Gastroesophageal sphincter (tissue), 4 donors: Measurements from ENCODE around the gene TMEM235. TPM values are rescaled to one million over a fixed set of nuclear protein-coding genes. Genes with fewer than 3 reads are reported as not detected.

Source experiments
- ATAC-seq: fragments of 150-250 bp; one replicate; pipeline ENCODE4 v1.9.1; 2016; ENCODE audit warnings: mild to moderate bottlenecking, moderate library complexity
- H3K27ac ChIP-seq, 4 donors: fragments of 200-600 bp; sonication (generic) in 3 of 4; 1 replicate in 3 of 4; 2 replicates in 1 of 4; pipeline ENCODE4 v1.5.1; 2016 to 2019
- H3K27me3 ChIP-seq: fragments of 200-600 bp; sonication (generic); one replicate; pipeline ENCODE4 v1.5.1; 2019
- H3K36me3 ChIP-seq, 2 donors: fragments of 200-600 bp; sonication (generic); one replicate each; pipeline ENCODE4 v1.5.1; 2019; ENCODE audit warnings: control low read depth in 1 of 2
- H3K4me1 ChIP-seq, 3 donors: fragments of 200-600 bp; sonication (generic); 1 replicate in 2 of 3; 2 replicates in 1 of 3; pipeline ENCODE4 v1.5.1; 2016 to 2019; ENCODE audit warnings: control low read depth in 2 of 3
- H3K4me3 ChIP-seq, 2 donors: fragments of 200-600 bp; sonication (generic); one replicate each; pipeline ENCODE4 v1.5.1; 2019; ENCODE audit warnings: mild to moderate bottlenecking in 1 of 2, moderate library complexity in 1 of 2
- H3K9me3 ChIP-seq, 3 donors: fragments of 200-600 bp; sonication (generic); one replicate each; pipeline ENCODE4 v1.5.1; 2017 to 2019; ENCODE audit warnings: control low read depth in 2 of 3
- CTCF ChIP-seq, 4 experiments: fragments of 200-600 bp in 2 of 4; fragments of 450-650 bp in 2 of 4; sonication (generic) in 1 of 4; IDR thresholded peaks; one replicate each; pipeline ENCODE4 v1.5.1; 2017 to 2019; ENCODE audit warnings: antibody characterized with exemption in 4 of 4, mild to moderate bottlenecking in 2 of 4, moderate library complexity in 2 of 4
- EP300 ChIP-seq: sonication (generic); formaldehyde crosslinking; IDR thresholded peaks from one replicate; pipeline ENCODE4 v1.6.1; 2017; ENCODE audit warnings: antibody characterized with exemption, mild to moderate bottlenecking
- POLR2A ChIP-seq, 2 donors: fragments of 450-650 bp; IDR thresholded peaks; one replicate each; pipeline ENCODE4 v1.6.1; 2017; ENCODE audit warnings: antibody characterized with exemption in 2 of 2, mild to moderate bottlenecking in 2 of 2, moderate library complexity in 1 of 2
- POLR2AphosphoS5 ChIP-seq: sonication (generic); formaldehyde crosslinking; IDR thresholded peaks from one replicate; pipeline ENCODE4 v1.6.1; 2017; ENCODE audit warnings: antibody characterized with exemption
- WGBS, 2 donors: methylation state at CpG; one replicate each; pipeline ENCODE4 v1.1.5; 2018; ENCODE audit warnings: low coverage in 1 of 2; 5-methylcytosine and 5-hydroxymethylcytosine counted together
- total RNA-seq, 4 donors: library from RNA; depleted of rRNA; stranded (reverse); fragments of >200 nt; gene quantifications; one replicate each; pipeline ENCODE4 v1.1.0, GENCODE V29; 2016

TMEM235 gene
- total RNA-seq, 4 donors from 2014 or later: not detected

DNA sequence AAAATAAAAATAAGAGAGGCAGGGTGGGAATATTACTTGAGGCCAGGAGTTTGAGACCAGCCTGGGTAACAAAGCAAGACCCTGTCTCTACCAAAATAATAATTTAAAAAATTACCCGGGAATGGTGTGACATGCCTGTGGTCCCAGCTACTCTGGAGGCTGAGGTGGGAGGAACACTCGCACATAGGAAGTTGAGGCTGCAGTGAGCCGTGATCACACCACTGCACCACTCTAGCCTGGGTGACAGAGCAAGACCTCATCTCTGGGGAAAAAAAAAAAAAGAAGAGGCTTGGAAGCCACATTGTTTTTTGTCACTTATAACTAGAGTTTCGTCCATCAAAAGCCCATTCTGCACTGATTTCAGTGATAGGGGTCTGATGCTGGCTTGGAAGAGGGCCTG is 3.3 kb upstream of the TMEM235 start:
- H3K4me3 ChIP-seq: no peak overlapping the region
- H3K9me3 ChIP-seq: no peaks in the 10 kb centered on the region
- H3K27ac ChIP-seq: no peak overlapping the region
- TF ChIP-seq POLR2AphosphoS5 (no peak), POLR2A (IDR thresholded peaks at IDR 0.05) (no peak), CTCF (IDR thresholded peaks at IDR 0.05) (no peak), EP300 (no peak)
- H3K4me1 ChIP-seq: peaks cover 0 to 12% (median 0%) of the 10 kb centered on the region in 3 donors
- WGBS, 2 donors: 85 to 90% methylated on average over 4 of the region's 4 CpGs
- no peak for ATAC-seq
- no peaks in the 10 kb centered on the region for H3K36me3 ChIP-seq
- H3K27me3 ChIP-seq: peaks cover 37% of the 10 kb centered on the region

DNA sequence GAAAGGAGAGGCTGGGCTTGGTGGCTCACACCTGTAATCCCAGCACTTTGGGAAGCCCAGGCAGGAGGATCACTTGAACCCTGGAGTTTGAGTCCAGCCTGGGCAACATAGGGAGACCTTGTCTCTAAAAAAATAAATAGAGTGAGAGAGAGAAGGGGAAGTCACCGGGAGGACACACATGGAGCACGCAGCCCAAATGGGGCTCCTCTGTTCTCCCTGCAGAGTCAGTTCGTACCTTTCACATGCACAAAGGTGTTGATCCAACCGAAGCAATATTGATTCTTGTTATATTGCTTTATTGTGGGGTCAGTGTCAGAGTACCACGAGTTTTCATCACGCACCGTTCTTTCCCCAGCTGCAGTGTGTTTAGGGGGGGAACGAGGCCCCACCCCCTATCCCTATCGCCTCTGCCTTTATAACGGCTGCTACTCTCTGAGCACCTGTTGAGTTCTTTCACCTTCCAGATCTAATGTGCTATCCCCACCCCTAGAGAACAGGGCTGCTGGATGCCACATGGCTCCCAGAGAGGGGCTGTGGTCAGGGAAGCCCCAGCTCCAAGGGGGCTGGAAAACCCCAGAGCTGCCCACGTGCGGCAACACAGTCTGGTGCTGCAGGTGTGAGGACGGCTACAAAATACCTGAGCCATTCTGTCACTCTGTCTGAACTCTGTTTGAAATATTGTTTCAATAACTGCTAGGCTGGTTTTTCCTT is 1.0 kb upstream of the TMEM235 start:
- no peak overlapping the region for H3K4me3 ChIP-seq
- 74 to 77% methylated on average over 10 to 12 of the region's 13 CpGs for WGBS, 2 donors
- no peak for TF ChIP-seq EP300
- TF ChIP-seq POLR2AphosphoS5: no peak
- no peak for TF ChIP-seq CTCF (IDR thresholded peaks at IDR 0.05)
- TF ChIP-seq POLR2A (IDR thresholded peaks at IDR 0.05): no peak

DNA sequence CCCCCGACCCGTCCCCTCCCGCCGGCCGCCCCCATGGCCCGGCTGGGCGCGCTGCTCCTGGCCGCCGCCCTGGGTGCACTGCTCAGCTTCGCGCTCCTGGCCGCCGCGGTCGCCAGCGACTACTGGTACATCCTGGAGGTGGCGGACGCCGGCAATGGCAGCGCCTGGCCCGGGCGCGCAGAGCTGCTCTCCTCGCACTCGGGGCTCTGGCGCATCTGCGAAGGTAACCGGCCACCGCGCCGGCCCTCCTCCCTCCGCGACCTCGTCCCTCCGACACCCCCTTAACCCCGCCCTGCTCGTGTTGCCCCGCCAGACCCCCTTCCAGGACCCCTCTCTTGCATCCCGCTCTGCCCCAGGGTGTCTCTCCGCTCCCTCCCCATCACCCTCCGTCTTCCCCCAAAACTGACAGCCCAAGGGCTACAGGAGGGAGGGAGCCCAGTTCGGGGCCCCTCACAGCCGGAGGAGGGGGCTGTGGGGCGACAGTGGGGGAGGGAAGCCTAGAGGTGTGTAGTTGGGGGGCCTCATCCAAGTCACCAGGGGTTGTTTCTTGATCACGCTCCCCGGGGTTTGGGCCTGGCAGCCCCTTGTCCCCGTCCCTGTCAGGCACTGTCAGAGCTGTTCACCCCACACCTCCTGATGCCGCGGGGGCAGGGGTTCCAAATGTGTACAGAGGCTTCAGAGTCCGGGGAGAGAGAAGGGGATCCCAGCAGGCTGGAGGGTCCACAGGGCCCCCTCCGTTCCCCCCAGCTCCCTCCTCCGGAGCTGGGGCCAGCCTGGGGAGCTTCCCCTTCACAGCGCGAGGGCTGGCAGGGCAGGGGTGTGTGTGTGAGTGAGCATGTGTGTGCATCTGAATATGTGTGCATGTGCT is 794 bp downstream of the TMEM235 start:
- no CpG with 5 or more reads among the region's 55 CpGs for WGBS, 2 donors
- ATAC-seq: no peak

More for the DNA sequence above, 1.0 kb upstream of the TMEM235 start:
- H3K27ac ChIP-seq: no peak overlapping the region
- no peaks in the 10 kb centered on the region for H3K36me3 ChIP-seq
- ATAC-seq: no peak
- peaks cover 50% of the 10 kb centered on the region for H3K27me3 ChIP-seq
- H3K4me1 ChIP-seq: peaks cover 0 to 12% (median 0%) of the 10 kb centered on the region in 3 donors
- H3K9me3 ChIP-seq: no peaks in the 10 kb centered on the region

GRCh38 chr17:78232859-78233173 is 1.4 kb downstream of the TMEM235 start:
- 90% methylated on average over 2 of the region's 2 CpGs; no CpG with 5 or more reads in 1 of the 2 donors for WGBS, 2 donors
- Histone ChIP-seq H3K27ac (no peak overlapping the region), H3K4me1 (peaks cover 0 to 12% (median 0%) of the 10 kb centered on the region in 3 donors), H3K4me3 (no peak overlapping the region), H3K27me3 (peaks cover 50% of the 10 kb centered on the region), H3K9me3 (no peaks in the 10 kb centered on the region), H3K36me3 (no peaks in the 10 kb centered on the region)
- no peak for ATAC-seq
- no peak for TF ChIP-seq POLR2AphosphoS5

More for the DNA sequence above, 794 bp downstream of the TMEM235 start:
- peaks cover 0 to 12% (median 0%) of the 10 kb centered on the region in 3 donors for H3K4me1 ChIP-seq
- TF ChIP-seq EP300: no peak
- TF ChIP-seq CTCF (IDR thresholded peaks at IDR 0.05): no peak
- TF ChIP-seq POLR2AphosphoS5: no peak
- TF ChIP-seq POLR2A (IDR thresholded peaks at IDR 0.05): no peak
- H3K4me3 ChIP-seq: peak overlapping the region in 1 of 2 donors; percentile 8
- H3K36me3 ChIP-seq: no peaks in the 10 kb centered on the region
- H3K27me3 ChIP-seq: peaks cover 50% of the 10 kb centered on the region
- H3K27ac ChIP-seq: no peak overlapping the region
- H3K9me3 ChIP-seq: no peaks in the 10 kb centered on the region

GRCh38 chr17:78233678-78234077 is 2.2 kb downstream of the TMEM235 start:
- ATAC-seq: no peak
- Histone ChIP-seq H3K4me1 (peaks cover 0 to 12% (median 0%) of the 10 kb centered on the region in 3 donors), H3K27me3 (peaks cover 50% of the 10 kb centered on the region), H3K27ac (no peak overlapping the region), H3K9me3 (no peaks in the 10 kb centered on the region), H3K36me3 (no peaks in the 10 kb centered on the region), H3K4me3 (no peak overlapping the region)
- WGBS, 2 donors: 92 to 95% methylated on average over 4 to 7 of the region's 10 CpGs
- TF ChIP-seq EP300: no peak
- no peak for TF ChIP-seq POLR2AphosphoS5
- no peak for TF ChIP-seq CTCF (IDR thresholded peaks at IDR 0.05)
- no peak for TF ChIP-seq POLR2A (IDR thresholded peaks at IDR 0.05)
